DND-41 (cell line): Measurements from ENCODE around the gene OR51I1.

ENCODE experiments used
- ATAC-seq: fragments of 200-7000 bp; cut with Tn5 transposase; 3 replicates; pipeline ENCODE4 v1.9.1; 2021; ENCODE audit warnings: low read depth; ENCODE audit not compliant: insufficient read depth
- DNase-seq: peaks from one replicate; pipeline ENCODE4 v3.0.0-alpha.2; 2020
- H2AFZ ChIP-seq: 2 replicates; pipeline ENCODE4 v1.6.0; 2012; ENCODE audit warnings: low read depth, low read length
- H3K27ac ChIP-seq: 2 replicates; pipeline ENCODE4 v1.5.1; 2012; ENCODE audit warnings: low read length, inconsistent platforms
- H3K27me3 ChIP-seq: fragments of 200-600 bp; sonication (generic); 2 replicates; pipeline ENCODE4 v1.6.0; 2012; ENCODE audit warnings: low read length, mild to moderate bottlenecking, inconsistent platforms; ENCODE audit not compliant: insufficient read depth, poor library complexity
- H3K36me3 ChIP-seq: 2 replicates; pipeline ENCODE4 v1.5.1; 2012; ENCODE audit warnings: low read length, inconsistent platforms; ENCODE audit not compliant: insufficient read depth
- H3K4me1 ChIP-seq: 2 replicates; pipeline ENCODE4 v1.5.1; 2012; ENCODE audit warnings: mild to moderate bottlenecking, low read length; ENCODE audit not compliant: insufficient read depth
- H3K4me2 ChIP-seq: 2 replicates; pipeline ENCODE4 v1.6.0; 2012; ENCODE audit warnings: mild to moderate bottlenecking, moderate library complexity, low read length, inconsistent platforms; ENCODE audit not compliant: insufficient read depth
- H3K4me3 ChIP-seq, 2 experiments: fragments of 200-600 bp in 1 of 2; shearing (Covaris generic) in 1 of 2; 2 replicates each; pipeline ENCODE4 v1.5.1; 2012 to 2016; ENCODE audit warnings: inconsistent platforms in 2 of 2, low read length in 2 of 2, mild to moderate bottlenecking in 2 of 2, low read depth in 1 of 2, moderate library complexity in 1 of 2
- H3K79me2 ChIP-seq: 2 replicates; pipeline ENCODE4 v1.6.0; 2012; ENCODE audit warnings: low read length, inconsistent platforms; ENCODE audit not compliant: insufficient read depth
- H3K9ac ChIP-seq: 2 replicates; pipeline ENCODE4 v1.6.0; 2012; ENCODE audit warnings: low read depth, mild to moderate bottlenecking, inconsistent platforms, low read length, moderate library complexity
- H3K9me3 ChIP-seq: 2 replicates; pipeline ENCODE4 v1.5.1; 2012; ENCODE audit warnings: low read length, moderate library complexity, mild to moderate bottlenecking, inconsistent platforms; ENCODE audit not compliant: insufficient read depth, severe bottlenecking
- H4K20me1 ChIP-seq: 2 replicates; pipeline ENCODE4 v1.6.0; 2012; ENCODE audit warnings: low read length; ENCODE audit not compliant: insufficient read depth
- EZH2 ChIP-seq: IDR thresholded peaks from 3 replicates; pipeline ENCODE4 v1.6.1; 2012; ENCODE audit warnings: borderline replicate concordance, low read depth, mild to moderate bottlenecking, moderate library complexity, low read length, inconsistent platforms; ENCODE audit not compliant: severe bottlenecking
- TF ChIP-seq, protein P1 (sequence below): IDR thresholded peaks from 2 replicates; pipeline ENCODE4 v1.5.1; 2012; ENCODE audit warnings: borderline replicate concordance, low read length, moderate library complexity, mild to moderate bottlenecking; ENCODE audit not compliant: poor library complexity, severe bottlenecking; ENCODE audit errors: extremely low read depth

Gene OR51I1

DNA sequence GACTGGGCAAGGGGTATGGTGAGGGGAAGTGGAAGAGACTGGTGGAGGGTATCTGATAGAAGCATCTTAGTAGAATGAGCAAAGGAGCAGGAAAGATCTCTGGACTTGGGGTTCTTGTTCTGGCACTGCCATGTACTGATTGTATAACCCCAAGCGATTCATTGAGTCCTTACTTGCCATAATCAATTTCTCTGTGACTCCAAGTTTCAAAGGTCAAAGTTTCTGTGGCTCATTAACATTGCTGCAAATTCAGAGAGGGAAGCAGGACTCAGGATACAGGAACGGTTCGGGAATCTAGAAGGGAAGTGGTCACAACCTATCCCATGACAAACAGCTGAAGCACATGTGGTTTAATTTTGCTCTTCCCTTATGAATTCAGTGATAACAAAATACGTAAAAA, 8.1 kb upstream of the OR51I1 start:
- DNase-seq (no peak), ATAC-seq (no peak)
- no peaks in the 10 kb centered on the region for H3K36me3 ChIP-seq
- H3K4me3 ChIP-seq: no peak overlapping the region
- H3K27ac ChIP-seq: no peak overlapping the region
- no peaks in the 10 kb centered on the region for H3K4me1 ChIP-seq
- H2AFZ ChIP-seq: no peak overlapping the region
- TF ChIP-seq, protein P1, sequence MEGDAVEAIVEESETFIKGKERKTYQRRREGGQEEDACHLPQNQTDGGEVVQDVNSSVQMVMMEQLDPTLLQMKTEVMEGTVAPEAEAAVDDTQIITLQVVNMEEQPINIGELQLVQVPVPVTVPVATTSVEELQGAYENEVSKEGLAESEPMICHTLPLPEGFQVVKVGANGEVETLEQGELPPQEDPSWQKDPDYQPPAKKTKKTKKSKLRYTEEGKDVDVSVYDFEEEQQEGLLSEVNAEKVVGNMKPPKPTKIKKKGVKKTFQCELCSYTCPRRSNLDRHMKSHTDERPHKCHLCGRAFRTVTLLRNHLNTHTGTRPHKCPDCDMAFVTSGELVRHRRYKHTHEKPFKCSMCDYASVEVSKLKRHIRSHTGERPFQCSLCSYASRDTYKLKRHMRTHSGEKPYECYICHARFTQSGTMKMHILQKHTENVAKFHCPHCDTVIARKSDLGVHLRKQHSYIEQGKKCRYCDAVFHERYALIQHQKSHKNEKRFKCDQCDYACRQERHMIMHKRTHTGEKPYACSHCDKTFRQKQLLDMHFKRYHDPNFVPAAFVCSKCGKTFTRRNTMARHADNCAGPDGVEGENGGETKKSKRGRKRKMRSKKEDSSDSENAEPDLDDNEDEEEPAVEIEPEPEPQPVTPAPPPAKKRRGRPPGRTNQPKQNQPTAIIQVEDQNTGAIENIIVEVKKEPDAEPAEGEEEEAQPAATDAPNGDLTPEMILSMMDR: no peak
- no peak for TF ChIP-seq EZH2
- no peaks in the 10 kb centered on the region for H3K79me2 ChIP-seq
- H3K27me3 ChIP-seq: peaks cover 5% of the 10 kb centered on the region
- H3K4me2 ChIP-seq: no peak overlapping the region
- H4K20me1 ChIP-seq: no peaks in the 10 kb centered on the region
- no peaks in the 10 kb centered on the region for H3K9me3 ChIP-seq
- no peak overlapping the region for H3K9ac ChIP-seq

DNA sequence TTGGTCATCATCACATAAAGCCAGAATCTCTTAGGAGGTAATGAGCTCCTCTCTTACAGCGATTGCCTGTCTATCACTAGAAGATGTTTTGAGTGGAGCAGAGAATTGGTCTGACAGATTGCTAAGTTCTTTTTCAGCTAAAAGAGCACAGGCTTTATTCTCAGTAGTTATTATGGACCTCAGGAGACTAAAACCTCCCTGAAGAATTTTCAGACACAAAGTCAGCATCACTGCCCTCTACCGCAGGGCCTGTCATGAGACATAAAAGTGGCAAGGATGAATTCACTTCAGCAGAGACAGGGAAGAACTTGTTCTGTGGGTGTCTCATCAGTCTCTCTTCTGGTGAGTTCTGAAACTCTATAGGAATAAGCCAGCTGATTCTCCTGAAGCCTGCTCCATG, 7.7 kb upstream of the OR51I1 start, which contains the start of gene OR51I2:
Gene OR51I2, plus strand, starts transcription at position 301 of the 400 bp plus-strand sequence. CDS start 4,166 bp downstream, outside the sequence.
- no peak for TF ChIP-seq EZH2
- TF ChIP-seq, protein P1: no peak
- H3K27ac ChIP-seq: no peak within 1 kb of the TSS
- H3K4me3 ChIP-seq: no peak within 1 kb of the TSS
- no peaks in the 10 kb centered on the region for H4K20me1 ChIP-seq
- DNase-seq (no peak), ATAC-seq (no peak)
- H3K4me2 ChIP-seq: no peak within 1 kb of the TSS
- no peaks in the 10 kb centered on the region for H3K4me1 ChIP-seq
- H3K27me3 ChIP-seq: peaks cover 5% of the 10 kb centered on the region
- H2AFZ ChIP-seq: no peak within 1 kb of the TSS
- no peaks in the 10 kb centered on the region for H3K9me3 ChIP-seq
- no peaks in the 10 kb centered on the region for H3K36me3 ChIP-seq
- no peak within 1 kb of the TSS for H3K9ac ChIP-seq
- H3K79me2 ChIP-seq: no peaks in the 10 kb centered on the region

DNA sequence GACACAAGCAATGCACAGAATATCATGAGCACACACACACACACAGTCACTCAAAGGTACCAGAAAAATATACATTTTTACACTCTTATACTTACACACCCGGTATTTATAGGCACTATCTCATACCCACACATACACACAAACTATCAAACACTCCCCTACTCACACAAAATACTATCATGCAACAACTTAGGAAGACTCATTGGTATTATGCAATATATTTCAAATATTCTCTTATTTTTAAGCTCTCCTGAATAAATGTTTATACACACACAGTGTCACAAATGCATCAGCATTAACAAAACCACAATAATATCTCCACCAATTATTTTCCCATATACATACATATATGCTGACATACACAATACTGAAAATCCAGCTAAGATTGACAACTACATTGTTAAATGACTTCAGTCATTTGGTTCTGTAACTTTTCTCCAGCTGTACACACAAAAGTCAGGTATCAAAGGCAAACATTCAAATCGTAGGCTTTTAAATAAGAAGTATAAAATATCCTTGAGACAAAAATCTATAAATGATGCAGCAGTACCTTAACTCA, 2.6 kb upstream of the OR51I1 start:
- no peak for DNase-seq
- no peak overlapping the region for H3K27ac ChIP-seq
- H2AFZ ChIP-seq: no peak overlapping the region
- H3K27me3 ChIP-seq: peaks cover 10% of the 10 kb centered on the region
- no peak overlapping the region for H3K4me2 ChIP-seq
- no peak overlapping the region for H3K4me3 ChIP-seq
- no peaks in the 10 kb centered on the region for H4K20me1 ChIP-seq
- H3K9ac ChIP-seq: no peak overlapping the region
- no peaks in the 10 kb centered on the region for H3K79me2 ChIP-seq
- TF ChIP-seq EZH2: no peak
- TF ChIP-seq, protein P1: no peak
- ATAC-seq: no peak
- H3K36me3 ChIP-seq: no peaks in the 10 kb centered on the region
- H3K4me1 ChIP-seq: no peaks in the 10 kb centered on the region
- H3K9me3 ChIP-seq: no peaks in the 10 kb centered on the region
